Lower lobe of right lung (tissue), 2 donors: ENCODE results near the gene ZDHHC12. TPM values are rescaled to one million over a fixed set of nuclear protein-coding genes. Genes with fewer than 3 reads are reported as not detected.
"Not testable (repeated sequence)": the region's sequence is repeated elsewhere in the genome, so short reads cannot be mapped to it uniquely, and the experiment has no call there.

Experiments
- ATAC-seq, 2 donors: fragments of 200-7000 bp; cut with Tn5 transposase; one replicate each; pipeline ENCODE4 v1.9.1; 2020 to 2022; ENCODE audit warnings: mild to moderate bottlenecking in 2 of 2, moderate library complexity in 2 of 2
- DNase-seq: peaks from one replicate; pipeline ENCODE4 v3.0.0-alpha.2; 2020
- H3K27ac ChIP-seq: fragments of 200-600 bp; one replicate; pipeline ENCODE4 v1.8.0; 2022
- H3K27me3 ChIP-seq: fragments of 200-600 bp; one replicate; pipeline ENCODE4 v1.8.0; 2022; ENCODE audit warnings: low read depth
- H3K36me3 ChIP-seq: fragments of 200-600 bp; one replicate; pipeline ENCODE4 v1.8.0; 2022; ENCODE audit warnings: mild to moderate bottlenecking
- H3K4me1 ChIP-seq: fragments of 200-600 bp; one replicate; pipeline ENCODE4 v1.8.0; 2022
- H3K4me3 ChIP-seq: fragments of 200-600 bp; one replicate; pipeline ENCODE4 v1.8.0; 2022; ENCODE audit warnings: mild to moderate bottlenecking
- H3K9me3 ChIP-seq: fragments of 200-600 bp; one replicate; pipeline ENCODE4 v1.8.0; 2022
- intact Hi-C: fragments of 100-400 bp; cut with DNase I; formaldehyde crosslinking; loops from one replicate; pipeline ENCODE4 v1.11.0; 2022
- total RNA-seq: library from RNA; stranded (reverse); fragmentation: NEBNext Ultra II Directional; extraction: Animal tissue kit (Norgen Biotek cat#: 25700); gene quantifications from one replicate; pipeline ENCODE4 v1.2.1, GENCODE V29; 2021
- TF ChIP-seq, protein P1 (sequence below): fragments of 200-600 bp; IDR thresholded peaks from one replicate; pipeline ENCODE4 v1.8.0; 2022; ENCODE audit warnings: antibody characterized with exemption, mild to moderate bottlenecking
- donor health status: DM: no; HTN: yes; CAD: no; lungs with severe emphysema.

The ZDHHC12 gene
- total RNA-seq, 1 donor from 2014 or later, result 29.4 TPM

DNA sequence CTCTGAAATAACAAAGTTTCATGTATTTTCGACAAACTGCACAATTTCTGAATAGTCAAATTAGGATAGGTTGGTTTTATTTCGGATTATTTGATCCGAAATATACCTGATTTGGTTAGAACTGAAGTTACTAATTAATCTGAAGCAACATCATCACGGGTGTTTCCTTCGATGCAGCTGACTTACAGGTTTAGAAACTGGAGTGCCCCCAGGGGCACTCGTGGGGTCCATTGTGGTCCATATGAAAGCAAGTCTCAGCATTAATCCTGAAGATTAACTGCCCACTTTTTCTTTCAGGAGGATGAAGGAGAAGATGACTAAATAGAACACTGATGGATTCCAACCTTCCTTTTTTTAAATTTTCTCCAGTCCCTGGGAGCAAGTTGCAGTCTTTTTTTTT, 29.6 kb downstream of the ZDHHC12 start:
- ATAC-seq (no peak), DNase-seq (no peak)
- intact Hi-C loops, result no loop called here
- peaks cover 18% of the 10 kb centered on the region for H3K4me1 ChIP-seq
- no peak overlapping the region for H3K4me3 ChIP-seq
- no peak overlapping the region for H3K27ac ChIP-seq
- H3K9me3 ChIP-seq, result no peaks in the 10 kb centered on the region
- TF ChIP-seq, protein P1, sequence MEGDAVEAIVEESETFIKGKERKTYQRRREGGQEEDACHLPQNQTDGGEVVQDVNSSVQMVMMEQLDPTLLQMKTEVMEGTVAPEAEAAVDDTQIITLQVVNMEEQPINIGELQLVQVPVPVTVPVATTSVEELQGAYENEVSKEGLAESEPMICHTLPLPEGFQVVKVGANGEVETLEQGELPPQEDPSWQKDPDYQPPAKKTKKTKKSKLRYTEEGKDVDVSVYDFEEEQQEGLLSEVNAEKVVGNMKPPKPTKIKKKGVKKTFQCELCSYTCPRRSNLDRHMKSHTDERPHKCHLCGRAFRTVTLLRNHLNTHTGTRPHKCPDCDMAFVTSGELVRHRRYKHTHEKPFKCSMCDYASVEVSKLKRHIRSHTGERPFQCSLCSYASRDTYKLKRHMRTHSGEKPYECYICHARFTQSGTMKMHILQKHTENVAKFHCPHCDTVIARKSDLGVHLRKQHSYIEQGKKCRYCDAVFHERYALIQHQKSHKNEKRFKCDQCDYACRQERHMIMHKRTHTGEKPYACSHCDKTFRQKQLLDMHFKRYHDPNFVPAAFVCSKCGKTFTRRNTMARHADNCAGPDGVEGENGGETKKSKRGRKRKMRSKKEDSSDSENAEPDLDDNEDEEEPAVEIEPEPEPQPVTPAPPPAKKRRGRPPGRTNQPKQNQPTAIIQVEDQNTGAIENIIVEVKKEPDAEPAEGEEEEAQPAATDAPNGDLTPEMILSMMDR, result no peak
- H3K27me3 ChIP-seq, result no peaks in the 10 kb centered on the region
- H3K36me3 ChIP-seq, result peaks cover 63% of the 10 kb centered on the region

DNA sequence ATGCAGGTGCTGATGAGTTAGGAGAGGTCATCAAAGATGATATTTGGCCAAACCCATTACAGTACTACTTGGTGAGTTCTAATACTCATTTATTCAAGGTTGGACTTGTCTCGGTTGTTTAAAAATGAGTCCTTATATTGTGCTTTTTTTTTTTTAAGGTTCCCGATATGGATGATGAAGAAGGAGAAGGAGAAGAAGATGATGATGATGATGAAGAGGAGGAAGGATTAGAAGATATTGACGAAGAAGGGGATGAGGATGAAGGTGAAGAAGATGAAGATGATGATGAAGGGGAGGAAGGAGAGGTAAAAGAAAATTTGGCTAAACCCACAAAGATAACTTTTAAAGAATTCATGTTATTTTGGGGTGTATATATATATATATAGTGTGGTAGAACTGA, 30.2 kb downstream of the ZDHHC12 start:
- H3K27ac ChIP-seq, H3K4me3 ChIP-seq, intact Hi-C loops, H3K9me3 ChIP-seq, ATAC-seq, DNase-seq, H3K27me3 ChIP-seq: not testable (repeated sequence)
- H3K36me3 ChIP-seq, result peaks cover 63% of the 10 kb centered on the region
- H3K4me1 ChIP-seq, result peaks cover 18% of the 10 kb centered on the region

DNA sequence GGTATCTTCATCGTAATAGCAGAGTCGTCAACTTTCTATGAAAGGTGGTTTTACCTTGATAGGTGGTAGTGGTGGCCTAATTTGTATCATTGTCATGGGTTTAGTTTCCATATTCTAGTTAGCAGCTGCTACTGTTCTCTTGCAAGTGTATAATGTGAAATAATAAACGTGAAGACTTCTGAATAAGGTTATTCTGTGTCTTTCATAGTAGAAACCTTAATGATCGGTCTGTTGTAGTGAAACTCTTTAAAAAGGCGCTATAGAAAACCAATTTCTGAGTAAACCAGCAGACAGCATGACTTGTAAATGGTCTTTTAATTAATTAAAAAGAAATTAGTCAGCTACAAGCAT, 33.3 kb downstream of the ZDHHC12 start:
- H3K4me3 ChIP-seq, result peak overlapping the region; percentile 78
- intact Hi-C loops, result no loop called here
- H3K9me3 ChIP-seq, result no peaks in the 10 kb centered on the region
- DNase-seq, result no peak
- TF ChIP-seq, protein P1, result no peak
- peak overlapping the region; percentile 69 for H3K27ac ChIP-seq
- H3K27me3 ChIP-seq, result no peaks in the 10 kb centered on the region
- ATAC-seq, result no peak
- H3K4me1 ChIP-seq, result peaks cover 46% of the 10 kb centered on the region
- peaks cover 47% of the 10 kb centered on the region for H3K36me3 ChIP-seq

DNA sequence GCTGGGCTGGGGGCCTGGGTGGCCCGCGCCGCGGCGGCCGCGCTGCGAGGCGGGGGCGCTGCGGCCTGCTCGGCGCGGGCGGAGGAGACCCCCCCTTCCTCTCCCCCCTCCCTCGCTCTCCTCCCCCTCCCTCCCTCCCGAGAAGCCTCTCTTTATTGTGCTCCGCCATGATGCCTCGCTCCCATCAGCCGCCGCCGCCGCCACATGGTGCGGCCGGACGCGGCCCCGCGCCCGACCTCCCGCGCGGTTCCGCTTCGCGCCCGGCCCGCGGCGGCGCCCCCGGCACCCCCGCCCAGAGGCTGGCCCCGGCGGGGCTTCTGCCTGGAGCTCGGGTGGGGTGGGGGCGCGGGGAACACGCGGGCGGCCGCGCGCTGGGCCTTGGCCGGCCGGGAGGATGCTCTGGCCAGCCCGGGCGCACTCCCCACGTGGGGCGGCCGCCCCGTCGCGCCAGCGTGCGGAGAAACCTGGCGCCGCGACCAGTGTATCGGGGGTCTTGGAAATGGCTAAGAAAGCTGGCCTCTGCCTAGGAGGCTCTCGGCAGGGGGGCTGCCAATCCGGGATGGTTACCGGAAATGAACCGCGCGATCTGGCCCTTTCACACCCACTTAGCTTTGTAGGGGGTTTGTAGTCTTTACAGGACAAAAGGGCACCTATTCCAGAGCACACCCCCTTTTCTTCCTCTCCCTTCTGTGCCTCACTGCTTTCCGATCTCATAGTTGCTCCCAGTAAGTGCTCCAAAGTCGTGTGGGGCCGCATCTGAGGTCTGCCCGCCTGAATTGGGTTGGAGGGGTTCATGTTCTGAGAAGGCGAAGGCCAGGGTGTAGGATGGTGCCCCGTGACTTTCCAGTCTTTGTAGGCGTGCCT, 33.9 kb downstream of the ZDHHC12 start:
- ATAC-seq (no peak), DNase-seq (peak; percentile 51)
- intact Hi-C loops, result no loop called here
- Histone ChIP-seq H3K9me3 (no peaks in the 10 kb centered on the region), H3K27ac (peak overlapping the region; percentile 69), H3K27me3 (no peaks in the 10 kb centered on the region), H3K4me1 (peaks cover 52% of the 10 kb centered on the region), H3K36me3 (peaks cover 41% of the 10 kb centered on the region), H3K4me3 (peak overlapping the region; percentile 78)
- TF ChIP-seq, protein P1, result no peak

DNA sequence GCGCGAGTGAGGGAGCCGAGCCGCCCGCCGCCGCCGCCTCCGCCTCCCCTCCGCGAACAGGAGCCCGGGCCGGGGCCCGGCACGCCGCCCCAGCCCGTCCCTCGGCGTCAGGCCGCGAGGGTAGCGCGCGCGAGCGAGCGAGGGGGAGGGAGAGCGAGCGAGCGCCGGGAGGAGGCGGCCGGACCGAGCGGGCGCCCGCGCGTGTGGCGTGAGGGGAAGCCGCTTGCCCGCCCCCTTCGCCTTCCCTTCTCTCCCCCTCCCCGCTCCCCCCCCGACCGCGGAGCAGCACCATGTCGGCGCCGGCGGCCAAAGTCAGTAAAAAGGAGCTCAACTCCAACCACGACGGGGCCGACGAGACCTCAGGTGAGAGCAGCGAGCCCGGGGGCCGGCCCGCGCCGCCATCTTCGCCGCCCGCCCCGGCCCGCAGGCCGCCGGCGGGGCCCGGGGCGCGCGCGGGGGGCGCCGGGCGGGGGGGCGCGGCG, 34.6 kb downstream of the ZDHHC12 start:
- DNase-seq (peak; percentile 81), ATAC-seq (peak; percentile 18 to 37)
- Histone ChIP-seq H3K36me3 (peaks cover 34% of the 10 kb centered on the region), H3K27ac (peak overlapping the region; percentile 96), H3K4me1 (peaks cover 60% of the 10 kb centered on the region), H3K4me3 (peak overlapping the region; percentile 59), H3K27me3 (no peaks in the 10 kb centered on the region), H3K9me3 (no peaks in the 10 kb centered on the region)
- intact Hi-C loops, result no loop called here
- TF ChIP-seq, protein P1, result no peak
